ENCODE results near the gene ZNF605. TPM values are rescaled to one million over a fixed set of nuclear protein-coding genes. Genes with fewer than 3 reads are reported as not detected.

ZNF605 gene
- 16.1 and 17.3 TPM in 2 replicates for total RNA-seq

GRCh38 chr12:132956011-132956788, at the start of gene ZNF605:
Gene ZNF605 (minus strand): TSS chr12:132956306. CDS start chr12:132945635, 10,671 bp downstream.

GRCh38 chr12:132986001-132986884, 30.1 kb upstream of the ZNF605 start, which contains the start of gene ZNF26:
Gene ZNF26 (plus strand): TSS chr12:132986367. CDS start chr12:132986841, 474 bp downstream.

GRCh38 chr12:132887513-132888351, 68.4 kb downstream of the ZNF605 start, which contains the start of gene CHFR:
Gene CHFR (minus strand): TSS chr12:132887605. CDS start chr12:132887328, 277 bp downstream.

Other genes with a start within 250 kb of the ZNF605 start
- 24.4 and 38.9 TPM in 2 replicates for gene PGAM5, start 245.5 kb downstream of the ZNF605 start, total RNA-seq
- gene ANKLE2, start 194.5 kb downstream of the ZNF605 start, total RNA-seq: 52.3 and 73.0 TPM in 2 replicates
- gene GOLGA3, start 127.4 kb downstream of the ZNF605 start, total RNA-seq: 210 and 265 TPM in 2 replicates
- 32.5 and 49.0 TPM in 2 replicates for gene CHFR, start 68.7 kb downstream of the ZNF605 start, total RNA-seq
- 10.4 and 16.3 TPM in 2 replicates for gene ZNF26, start 30.1 kb upstream of the ZNF605 start, total RNA-seq
- gene ZNF84, start 81.2 kb upstream of the ZNF605 start, total RNA-seq: 26.0 and 29.6 TPM in 2 replicates
- gene ZNF140, start 124.6 kb upstream of the ZNF605 start, total RNA-seq: 25.7 and 27.3 TPM in 2 replicates
- 1.2 and 1.4 TPM in 2 replicates for gene ZNF891, start 174.0 kb upstream of the ZNF605 start, total RNA-seq
- 10.8 and 12.4 TPM in 2 replicates for gene ZNF10, start 174.3 kb upstream of the ZNF605 start, total RNA-seq
- gene ZNF268, start 225.2 kb upstream of the ZNF605 start, total RNA-seq: 30.5 and 32.6 TPM in 2 replicates